Activated naive CD8-positive, alpha-beta T cell treated with anti-CD3 and anti-CD28 coated beads, Interleukin-2, amount 50 U/mL, for 16 hours (primary cell): ENCODE results near the gene KCND3.

Source experiments
- DNase-seq: peaks from one replicate; pipeline ENCODE4 v3.0.0-alpha.2; 2020; ENCODE audit warnings: low read depth, low spot score

The KCND3 gene

DNA sequence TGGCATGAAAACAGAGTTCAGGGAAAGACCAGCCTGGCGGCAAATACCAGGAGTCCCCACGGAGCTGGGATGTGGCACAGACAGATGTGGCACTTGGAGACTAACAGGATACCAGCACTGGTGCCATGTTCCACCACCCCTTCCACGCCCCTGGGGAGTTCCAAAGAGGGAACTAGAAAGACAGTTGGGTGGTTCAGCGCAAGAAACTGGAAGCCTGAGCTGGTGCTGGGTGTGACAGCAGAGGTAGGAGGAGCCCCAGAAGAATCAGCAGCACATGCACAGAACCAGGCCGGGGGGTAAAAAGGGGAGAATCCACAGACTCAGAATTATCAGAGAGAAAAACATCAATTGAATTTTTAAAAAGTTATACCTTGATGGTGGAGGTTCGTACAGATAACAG, 211.4 kb downstream of the KCND3 start:
- no peak for DNase-seq

- DNase-seq: no peak
Measured at GRCh38 chr1:111777301-111777700, 212.2 kb downstream of the KCND3 start.

DNA sequence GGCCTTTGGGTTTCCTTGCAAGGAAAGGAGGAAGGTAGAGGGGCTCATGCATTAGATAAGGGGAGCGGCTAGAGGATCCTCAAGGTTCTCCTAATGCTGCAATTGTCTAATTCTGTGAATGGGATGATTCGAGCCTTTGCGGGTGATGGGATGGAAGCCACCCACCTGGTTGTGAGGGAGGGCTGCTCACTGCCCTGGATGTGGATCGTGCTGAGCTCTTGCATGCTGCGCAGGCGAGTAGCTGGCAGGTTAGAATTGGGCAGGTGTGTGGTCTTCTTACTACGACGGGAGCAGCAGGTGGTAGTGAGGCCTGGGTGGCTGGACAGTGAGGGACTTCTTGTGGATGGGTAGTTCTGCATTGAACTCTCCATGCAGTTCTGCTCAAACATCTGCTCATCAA, 212.6 kb downstream of the KCND3 start:
- no peak for DNase-seq

DNA sequence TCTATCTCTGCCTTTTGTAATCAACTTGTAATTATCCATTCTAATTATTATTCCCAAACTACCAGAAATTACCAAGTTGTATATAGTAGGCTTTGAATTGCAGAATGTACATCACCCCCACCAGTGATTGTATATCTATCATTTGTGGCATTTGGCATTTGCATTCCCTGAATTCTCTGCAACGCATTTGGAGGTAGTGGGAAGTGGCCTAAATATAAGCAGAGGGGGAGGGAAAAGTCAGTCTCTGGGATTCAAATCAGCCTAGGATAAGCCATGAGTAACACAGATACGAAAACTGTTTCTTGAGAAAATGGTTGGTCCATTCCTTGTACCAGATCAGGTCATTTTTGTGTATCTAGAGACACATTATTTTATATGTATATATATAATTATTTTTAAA, 213.1 kb downstream of the KCND3 start:
- DNase-seq: no peak

DNA sequence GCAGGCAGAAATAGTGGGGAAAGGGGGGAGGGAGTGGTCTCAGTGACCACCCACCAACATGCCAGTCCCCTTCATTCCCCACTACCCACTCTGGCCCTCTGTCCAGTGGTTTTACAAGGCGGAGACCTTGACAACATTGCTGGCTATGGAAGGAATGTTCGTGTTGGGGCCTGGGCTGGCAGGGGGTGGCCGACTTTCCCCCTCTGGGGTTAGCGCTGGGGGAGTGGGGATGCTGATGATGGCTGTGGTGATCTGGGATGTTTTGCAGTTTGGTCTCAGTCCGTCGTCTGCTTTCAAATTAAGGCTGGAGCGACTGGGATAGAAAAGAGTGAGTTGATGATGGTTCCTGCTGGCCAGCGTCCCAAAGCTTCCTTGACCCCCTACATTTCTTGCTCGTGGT, 213.5 kb downstream of the KCND3 start:
- no peak for DNase-seq

- DNase-seq: no peak
Measured at GRCh38 chr1:111770916-111771315, 218.6 kb downstream of the KCND3 start.

GRCh38 chr1:111769517-111770146, 219.8 kb downstream of the KCND3 start:
- peak; percentile 16 for DNase-seq

DNA sequence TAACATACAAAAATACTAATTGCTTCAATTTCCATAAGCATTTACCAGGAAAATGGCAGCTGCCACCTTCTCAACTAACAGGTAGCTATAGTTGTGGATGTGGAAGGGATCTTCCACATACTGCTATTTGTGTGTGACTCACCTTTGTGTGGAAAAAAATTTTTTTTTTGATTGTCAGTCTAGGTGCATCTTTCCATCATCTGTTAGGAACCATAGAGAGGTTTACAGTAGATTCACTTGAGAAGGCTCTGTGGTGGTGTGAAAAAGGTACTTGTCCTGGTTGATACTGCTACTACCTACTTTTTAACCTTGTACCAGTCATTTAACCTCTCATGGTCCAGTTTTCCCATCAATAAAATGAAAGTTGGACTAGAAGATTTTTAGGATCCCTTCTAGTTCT, 220.8 kb downstream of the KCND3 start:
- no peak for DNase-seq

DNA sequence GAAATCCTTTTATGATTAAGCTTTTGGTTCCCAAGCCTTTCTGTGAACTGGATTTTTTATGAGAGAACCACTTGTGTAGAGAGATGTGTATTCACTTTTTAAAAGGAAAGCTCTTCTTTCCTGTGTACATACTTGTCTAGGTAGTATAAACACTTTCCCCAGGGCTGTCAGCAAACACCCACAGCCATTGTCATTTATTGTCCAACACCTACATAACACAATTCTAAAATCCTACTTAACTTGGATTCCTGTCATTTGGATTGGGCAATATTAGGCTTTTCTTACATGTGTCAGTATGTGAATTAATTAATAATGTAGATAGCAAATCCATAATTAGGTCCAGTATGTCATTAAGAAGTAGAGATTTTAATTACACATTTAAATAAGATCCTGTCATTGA, 221.4 kb downstream of the KCND3 start:
- DNase-seq: no peak

DNA sequence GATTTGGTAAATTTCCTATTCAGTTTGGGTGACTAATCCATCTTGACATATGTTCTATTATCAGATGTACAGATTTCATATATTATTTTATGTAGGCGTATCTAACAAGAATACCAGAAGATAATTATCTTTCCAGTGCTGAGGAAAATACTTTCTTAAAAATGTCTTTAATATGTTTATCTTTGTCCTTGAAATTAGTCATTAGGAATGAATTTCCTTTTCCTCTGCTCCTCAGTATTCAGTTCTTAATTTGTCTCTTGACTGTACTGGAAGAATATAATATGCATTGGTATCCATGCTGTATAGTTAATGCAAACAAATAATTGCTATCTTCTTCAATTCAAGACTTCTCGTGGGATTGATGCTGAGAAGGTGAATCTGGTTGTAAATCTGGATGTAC, 227.1 kb downstream of the KCND3 start:
- DNase-seq: no peak

GRCh38 chr1:111761717-111762116, 227.8 kb downstream of the KCND3 start:
- DNase-seq: no peak

- no peak for DNase-seq
Measured at GRCh38 chr1:111758373-111758772, 231.1 kb downstream of the KCND3 start.

- DNase-seq: no peak
Measured at GRCh38 chr1:111756124-111756513, 233.3 kb downstream of the KCND3 start.

GRCh38 chr1:111755331-111756123, 233.9 kb downstream of the KCND3 start, which contains the start of gene DDX20:
TSS of gene DDX20 (plus strand) at chr1:111755901. CDS start at chr1:111755925, 24 bp downstream.
- peak; percentile 86 for DNase-seq

DNA sequence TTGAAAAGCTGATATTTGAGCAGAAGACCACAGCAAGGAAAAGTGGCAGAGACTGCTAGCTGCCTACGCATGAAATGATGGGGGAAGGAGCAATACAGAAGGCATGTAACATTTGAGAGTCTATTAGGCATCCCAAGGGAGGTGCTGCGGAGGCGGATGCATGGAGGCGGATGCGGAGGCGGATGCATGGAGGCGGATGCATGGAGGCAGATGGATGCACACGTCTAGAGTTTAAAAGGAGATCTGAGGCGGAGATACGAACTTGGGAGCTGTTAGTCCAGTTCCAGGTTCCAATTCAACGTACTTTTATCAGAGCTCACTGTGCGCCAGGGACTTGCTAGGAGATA, 234.5 kb downstream of the KCND3 start:
- no peak for DNase-seq

GRCh38 chr1:111751906-111752575, 237.4 kb downstream of the KCND3 start:
- DNase-seq: no peak

DNA sequence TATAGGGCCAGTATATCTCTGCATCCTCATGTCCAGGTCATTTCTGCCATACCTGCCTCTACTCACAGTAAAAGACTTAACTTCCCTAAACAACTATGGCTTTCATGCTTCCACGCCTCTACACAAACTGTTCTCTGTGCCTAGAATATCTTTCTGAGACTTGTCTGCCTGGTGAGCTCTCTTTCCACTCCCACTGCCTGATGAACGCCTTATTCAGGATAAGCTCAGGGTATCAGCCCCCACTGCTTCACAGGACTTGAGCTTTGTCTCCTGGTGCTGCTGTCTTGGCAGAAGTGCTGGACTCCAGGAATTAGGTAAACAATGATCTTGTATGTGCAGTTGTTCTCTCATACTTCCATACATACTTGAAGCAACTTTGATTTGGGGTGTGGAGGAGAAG, 238.6 kb downstream of the KCND3 start:
- DNase-seq: no peak

GRCh38 chr1:111749628-111750027, 239.8 kb downstream of the KCND3 start:
- no peak for DNase-seq

DNA sequence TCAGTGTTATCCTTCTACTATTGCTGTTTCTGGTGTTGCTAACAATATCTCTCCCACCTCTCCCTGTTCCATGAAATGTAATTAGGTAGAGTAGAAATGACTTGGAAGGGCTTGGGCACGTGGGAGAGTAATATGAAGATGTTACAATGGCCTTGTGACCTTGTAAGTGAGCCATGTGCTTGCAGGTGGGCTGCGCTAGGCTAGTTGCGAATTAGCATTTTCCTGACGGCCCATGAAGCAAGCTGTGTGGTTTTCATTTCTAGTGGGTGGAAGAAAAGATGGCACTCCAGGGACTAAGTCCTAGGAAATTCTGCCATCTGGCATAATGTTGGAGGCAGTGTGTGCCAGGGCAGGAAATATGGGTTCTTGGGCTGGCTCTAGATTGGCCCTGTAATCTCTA, 241.5 kb downstream of the KCND3 start:
- DNase-seq: no peak

DNA sequence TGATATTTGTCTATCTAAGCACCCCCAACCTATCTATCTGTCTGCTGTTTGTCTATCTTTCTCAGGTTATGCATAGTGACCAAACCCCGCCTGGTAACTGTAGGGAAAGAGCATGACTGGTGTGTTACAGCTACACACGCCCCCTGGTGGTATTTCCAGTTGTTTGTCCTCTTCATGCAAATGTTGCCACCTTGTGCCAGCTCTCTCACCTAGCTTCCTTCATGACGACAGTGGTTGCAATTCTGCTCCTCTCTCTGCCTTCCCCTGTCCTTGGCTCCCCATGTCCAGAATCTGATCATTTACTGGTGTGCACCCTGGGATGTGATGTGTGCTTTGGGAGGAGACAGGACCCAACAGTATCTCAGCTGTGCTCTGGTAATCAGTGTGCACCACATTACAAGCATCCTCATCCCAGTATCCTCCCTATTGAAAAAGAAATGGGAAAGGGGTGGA, 242.2 kb downstream of the KCND3 start:
- DNase-seq: no peak

- DNase-seq: no peak
Measured at GRCh38 chr1:111746614-111746999, 242.9 kb downstream of the KCND3 start.

DNA sequence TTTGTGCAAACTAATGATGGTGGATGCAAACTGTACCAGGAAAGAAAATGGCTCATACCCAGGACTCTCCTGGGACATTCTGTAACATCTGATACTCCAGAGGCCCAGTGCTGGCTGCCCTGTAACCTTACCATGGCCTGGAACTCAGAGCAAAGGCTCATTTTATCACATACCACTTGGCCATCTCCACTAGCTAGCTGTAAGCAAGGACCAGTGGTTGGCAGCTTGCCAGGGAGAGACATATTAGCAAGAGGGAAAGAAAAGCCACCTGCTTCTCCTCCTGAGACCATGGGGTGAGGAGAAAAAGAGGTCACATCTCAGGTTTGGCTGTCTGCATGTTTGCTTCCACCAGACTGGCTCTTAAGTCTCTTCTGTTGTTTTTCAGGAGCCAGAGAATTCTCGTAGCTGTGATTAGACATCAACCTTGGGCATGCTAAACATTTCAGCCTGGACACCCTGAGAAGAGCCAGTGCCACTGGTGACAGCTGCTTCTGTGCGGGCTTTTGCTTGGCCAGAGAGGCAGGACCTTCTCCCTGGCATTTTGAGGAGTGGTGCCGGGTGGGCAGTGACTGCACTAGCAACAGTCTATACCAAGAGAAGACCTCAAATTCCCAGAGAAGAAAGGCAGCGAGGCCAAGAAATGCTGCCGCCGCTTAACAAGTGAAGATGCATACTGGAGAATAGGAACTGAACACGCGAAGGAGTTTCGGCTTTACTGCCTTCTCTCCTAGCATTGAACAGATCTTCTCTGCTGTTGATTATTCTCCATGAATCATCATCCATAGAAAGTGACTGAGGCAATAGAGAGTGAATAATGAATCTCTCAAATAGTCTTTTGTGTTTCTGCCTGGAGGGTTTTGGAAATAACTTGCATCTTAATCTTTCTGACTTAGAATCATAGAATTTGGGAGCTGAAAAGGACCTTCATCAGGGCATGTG, 243.5 kb downstream of the KCND3 start:
- no peak for DNase-seq
